Smooth muscle cell (in vitro differentiated cells): ENCODE measurements around the gene CAVIN4. TPM values are rescaled to one million over a fixed set of nuclear protein-coding genes. Genes with fewer than 3 reads are reported as not detected.

Experiments
- DNase-seq: peaks from one replicate; lab custom pipeline; 2025; ENCODE audit not compliant: unreplicated experiment; lab: John Stamatoyannopoulos, UW
- H2AFZ ChIP-seq: fragments of 200-600 bp; sonication (generic); 2 replicates; pipeline ENCODE4 v1.6.0; 2016; ENCODE audit warnings: antibody characterized with exemption, low read depth, mild to moderate bottlenecking
- H3F3A ChIP-seq: fragments of 200-600 bp; sonication (generic); 2 replicates; pipeline ENCODE4 v1.6.0; 2017; ENCODE audit warnings: antibody characterized with exemption, low read depth
- H3K27ac ChIP-seq: fragments of 200-600 bp; sonication (generic); 2 replicates; pipeline ENCODE4 v1.5.1; 2016; ENCODE audit warnings: low read depth, mild to moderate bottlenecking
- H3K27me3 ChIP-seq: fragments of 200-600 bp; sonication (generic); 2 replicates; pipeline ENCODE4 v1.6.1; 2016; ENCODE audit warnings: low read depth, mild to moderate bottlenecking
- H3K36me3 ChIP-seq: fragments of 200-600 bp; sonication (generic); 2 replicates; pipeline ENCODE4 v1.5.1; 2016; ENCODE audit warnings: low read depth
- H3K4me1 ChIP-seq: fragments of 200-600 bp; sonication (generic); 2 replicates; pipeline ENCODE4 v1.5.1; 2016; ENCODE audit warnings: low read depth
- H3K4me2 ChIP-seq: fragments of 200-600 bp; sonication (generic); 2 replicates; pipeline ENCODE4 v1.6.0; 2016; ENCODE audit warnings: mild to moderate bottlenecking
- H3K4me3 ChIP-seq: fragments of 200-600 bp; sonication (generic); 2 replicates; pipeline ENCODE4 v1.5.1; 2016; ENCODE audit warnings: mild to moderate bottlenecking
- H3K79me2 ChIP-seq: fragments of 200-600 bp; sonication (generic); 2 replicates; pipeline ENCODE4 v1.6.0; 2016; ENCODE audit warnings: low read depth, mild to moderate bottlenecking
- H3K9ac ChIP-seq: fragments of 200-600 bp; sonication (generic); 2 replicates; pipeline ENCODE4 v1.6.0; 2016; ENCODE audit warnings: low read depth
- H3K9me3 ChIP-seq: fragments of 200-600 bp; sonication (generic); replicated peaks from 2 replicates; pipeline ENCODE4 v1.5.1; 2016; ENCODE audit warnings: low read depth
- H4K20me1 ChIP-seq: fragments of 200-600 bp; sonication (generic); 2 replicates; pipeline ENCODE4 v1.6.0; 2016; ENCODE audit warnings: low read depth
- CTCF ChIP-seq: fragments of 200-600 bp; sonication (generic); IDR thresholded peaks from 2 replicates; pipeline ENCODE4 v1.5.1; 2017; ENCODE audit warnings: borderline replicate concordance, mild to moderate bottlenecking, antibody characterized with exemption; ENCODE audit not compliant: insufficient read depth, poor library complexity, severe bottlenecking
- WGBS: methylation state at CpG from one replicate; pipeline ENCODE4 v1.1.7; 2016; ENCODE audit warnings: low lambda C conversion rate; 5-methylcytosine and 5-hydroxymethylcytosine counted together
- polyA plus RNA-seq: library from polyadenylated mRNA; unstranded; fragments of >200 nt; fragmentation: Nextera tagmentation; extraction: Ambion mirVana; gene quantifications from 2 replicates; pipeline ENCODE4 v1.2.1, GENCODE V29; 2016
- total RNA-seq: library from RNA; depleted of rRNA; stranded (reverse); fragments of >200 nt; gene quantifications from 2 replicates; pipeline ENCODE4 v1.2.3, GENCODE V29; 2014

Gene CAVIN4, protein sequence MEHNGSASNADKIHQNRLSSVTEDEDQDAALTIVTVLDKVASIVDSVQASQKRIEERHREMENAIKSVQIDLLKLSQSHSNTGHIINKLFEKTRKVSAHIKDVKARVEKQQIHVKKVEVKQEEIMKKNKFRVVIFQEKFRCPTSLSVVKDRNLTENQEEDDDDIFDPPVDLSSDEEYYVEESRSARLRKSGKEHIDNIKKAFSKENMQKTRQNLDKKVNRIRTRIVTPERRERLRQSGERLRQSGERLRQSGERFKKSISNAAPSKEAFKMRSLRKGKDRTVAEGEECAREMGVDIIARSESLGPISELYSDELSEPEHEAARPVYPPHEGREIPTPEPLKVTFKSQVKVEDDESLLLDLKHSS
- total RNA-seq, result 2.8 and 4.2 TPM in 2 replicates
- polyA plus RNA-seq, result 1.6 and 1.7 TPM in 2 replicates

DNA sequence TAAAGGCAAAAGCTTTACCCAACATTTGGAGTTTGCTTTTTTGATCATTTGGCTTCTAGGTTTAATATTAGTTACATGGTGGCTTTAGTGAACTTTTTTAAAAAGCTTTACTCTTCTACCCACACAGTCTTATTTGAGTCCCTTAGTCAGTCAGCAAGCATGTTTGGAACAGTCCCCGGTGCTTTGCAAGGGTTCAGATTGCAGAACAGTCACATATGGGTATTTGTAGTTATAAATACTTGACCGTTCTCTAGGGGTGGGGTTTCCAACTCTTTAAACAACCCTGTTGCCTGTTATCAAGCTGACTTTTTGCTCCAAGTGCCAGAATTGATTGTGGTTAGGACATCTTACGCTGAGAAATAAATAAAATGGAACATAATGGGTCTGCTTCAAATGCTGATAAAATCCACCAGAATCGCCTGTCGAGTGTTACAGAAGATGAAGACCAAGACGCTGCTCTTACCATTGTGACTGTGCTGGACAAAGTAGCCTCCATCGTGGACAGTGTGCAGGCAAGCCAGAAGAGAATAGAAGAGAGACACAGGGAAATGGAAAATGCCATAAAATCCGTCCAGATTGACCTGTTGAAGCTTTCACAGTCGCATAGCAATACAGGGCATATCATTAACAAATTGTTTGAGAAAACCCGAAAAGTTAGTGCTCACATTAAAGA lies at the start of gene CAVIN4:
CAVIN4 (plus strand) TSS at position 304 of the 673 bp plus-strand sequence; CDS start at position 369, 65 bp downstream.
- Histone ChIP-seq H2AFZ (no peak within 1 kb of the TSS), H3K36me3 (no peaks in the 10 kb centered on the region), H3K27ac (peak within 1 kb of the TSS; percentile 68), H3K79me2 (no peaks in the 10 kb centered on the region), H3K9me3 (no peaks in the 10 kb centered on the region), H4K20me1 (no peaks in the 10 kb centered on the region), H3K27me3 (no peaks in the 10 kb centered on the region), H3K4me3 (no peak within 1 kb of the TSS), H3K9ac (peak within 1 kb of the TSS; percentile 16), H3K4me2 (peak within 1 kb of the TSS; percentile 80), H3K4me1 (peaks cover 27% of the 10 kb centered on the region), H3F3A (no peaks in the 10 kb centered on the region)
- no peak for TF ChIP-seq CTCF
- 43% methylated on average over 10 of the region's 10 CpGs for WGBS
- DNase-seq, result no peak

GRCh38 chr9:100534401-100534800 lies 43.5 kb upstream of the CAVIN4 start:
- WGBS, result 93% methylated on average over 4 of the region's 4 CpGs
- Histone ChIP-seq H3K27ac (no peak overlapping the region), H3K36me3 (no peaks in the 10 kb centered on the region), H3K4me1 (no peaks in the 10 kb centered on the region), H4K20me1 (no peaks in the 10 kb centered on the region), H3K79me2 (no peaks in the 10 kb centered on the region), H2AFZ (no peak overlapping the region), H3K9ac (no peak overlapping the region), H3F3A (no peaks in the 10 kb centered on the region), H3K9me3 (no peaks in the 10 kb centered on the region), H3K27me3 (no peaks in the 10 kb centered on the region), H3K4me2 (no peak overlapping the region), H3K4me3 (no peak overlapping the region)
- no peak for TF ChIP-seq CTCF
- DNase-seq, result no peak

DNA sequence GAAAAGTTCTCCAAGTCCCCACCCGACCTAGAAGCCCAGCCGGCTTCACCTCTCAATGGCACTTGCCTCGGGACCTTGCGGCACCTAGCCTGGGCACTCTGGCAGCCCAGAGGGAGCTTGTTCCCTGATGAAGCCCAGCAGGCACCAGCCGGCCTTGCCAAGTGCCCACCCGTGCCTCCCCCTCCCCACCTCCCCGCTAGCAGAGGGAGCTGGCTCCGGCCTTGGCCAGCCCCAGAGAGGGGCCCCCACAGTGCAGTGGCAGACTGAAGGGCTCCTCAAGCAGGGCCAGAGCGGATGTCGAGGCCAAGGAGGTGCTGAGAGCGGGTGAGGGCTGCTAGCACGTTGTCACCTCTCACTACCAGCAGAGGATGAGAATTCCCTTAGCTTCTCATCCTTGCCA lies 37.6 kb upstream of the CAVIN4 start:
- no peaks in the 10 kb centered on the region for H3F3A ChIP-seq
- H3K4me1 ChIP-seq, result no peaks in the 10 kb centered on the region
- no peak for DNase-seq
- H3K9me3 ChIP-seq, result no peaks in the 10 kb centered on the region
- no peaks in the 10 kb centered on the region for H4K20me1 ChIP-seq
- H3K36me3 ChIP-seq, result no peaks in the 10 kb centered on the region
- no peaks in the 10 kb centered on the region for H3K79me2 ChIP-seq
- no peak for TF ChIP-seq CTCF
- WGBS, result 95% methylated on average over 12 of the region's 12 CpGs
- H3K9ac ChIP-seq, result no peak overlapping the region
- H3K4me2 ChIP-seq, result no peak overlapping the region
- H2AFZ ChIP-seq, result no peak overlapping the region
- no peaks in the 10 kb centered on the region for H3K27me3 ChIP-seq
- H3K4me3 ChIP-seq, result no peak overlapping the region
- no peak overlapping the region for H3K27ac ChIP-seq
